Ishikawa (cell line): Measurements from ENCODE around the gene INHBB.
A peak's percentile ranks its signal among the peaks of the same experiment; 100 is the strongest.

Experiments
- CEBPB ChIP-seq: IDR thresholded peaks from 2 replicates; pipeline ENCODE4 v1.6.1; 2012
- CREB1 ChIP-seq: IDR thresholded peaks from 2 replicates; pipeline ENCODE4 v1.6.1; 2012; ENCODE audit warnings: low read depth
- EGR1 ChIP-seq: IDR thresholded peaks from 2 replicates; pipeline ENCODE4 v1.6.1; 2012
- EP300 ChIP-seq: IDR thresholded peaks from 2 replicates; pipeline ENCODE4 v1.6.1; 2012; ENCODE audit warnings: borderline replicate concordance
- RAD21 ChIP-seq: IDR thresholded peaks from 2 replicates; pipeline ENCODE4 v1.6.1; 2012; ENCODE audit warnings: low read depth
- TAF1 ChIP-seq: IDR thresholded peaks from 2 replicates; pipeline ENCODE4 v1.6.1; 2012; ENCODE audit warnings: low read depth, mild to moderate bottlenecking
- TCF12 ChIP-seq: IDR thresholded peaks from 2 replicates; pipeline ENCODE4 v1.6.1; 2012; ENCODE audit warnings: low read depth
- YY1 ChIP-seq: IDR thresholded peaks from 2 replicates; pipeline ENCODE4 v1.6.1; 2012; ENCODE audit warnings: low read depth
- ZBTB7A ChIP-seq: IDR thresholded peaks from 2 replicates; pipeline ENCODE4 v1.6.1; 2012; ENCODE audit warnings: low read depth
- TF ChIP-seq, protein P1 (sequence below): IDR thresholded peaks from 2 replicates; pipeline ENCODE4 v1.6.1; 2012
- TF ChIP-seq, protein P2 (sequence below): IDR thresholded peaks from 2 replicates; pipeline ENCODE4 v1.6.1; 2012
- TF ChIP-seq, protein P3 (sequence below): IDR thresholded peaks from 2 replicates; pipeline ENCODE4 v1.6.1; 2012; ENCODE audit warnings: low read depth, mild to moderate bottlenecking

DNA sequence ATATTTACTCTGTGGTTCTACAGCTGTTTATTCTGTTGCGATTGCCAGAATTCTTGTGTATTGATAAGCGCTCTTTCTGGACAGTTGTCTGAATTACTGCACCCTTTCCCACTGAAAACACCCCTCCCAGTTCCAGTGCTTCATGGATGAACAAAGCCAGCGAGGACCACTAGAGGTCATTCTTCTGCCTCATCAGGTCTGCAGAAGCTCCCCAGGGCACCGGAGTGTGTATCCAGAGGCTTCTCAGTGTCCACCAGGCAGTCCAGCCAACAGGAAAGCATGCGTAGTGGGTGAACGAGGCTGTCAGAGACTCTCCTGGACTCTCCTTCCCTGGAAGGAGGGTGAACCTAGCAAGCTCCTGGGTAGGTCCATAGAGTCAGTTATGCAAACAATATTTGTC, 40.6 kb upstream of the INHBB start:
- TF ChIP-seq, protein P1, sequence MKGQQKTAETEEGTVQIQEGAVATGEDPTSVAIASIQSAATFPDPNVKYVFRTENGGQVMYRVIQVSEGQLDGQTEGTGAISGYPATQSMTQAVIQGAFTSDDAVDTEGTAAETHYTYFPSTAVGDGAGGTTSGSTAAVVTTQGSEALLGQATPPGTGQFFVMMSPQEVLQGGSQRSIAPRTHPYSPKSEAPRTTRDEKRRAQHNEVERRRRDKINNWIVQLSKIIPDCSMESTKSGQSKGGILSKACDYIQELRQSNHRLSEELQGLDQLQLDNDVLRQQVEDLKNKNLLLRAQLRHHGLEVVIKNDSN: no peak
- TF ChIP-seq CREB1 (no peak), CEBPB (no peak), EP300 (no peak), TCF12 (no peak), ZBTB7A (no peak), TAF1 (no peak), RAD21 (peak; percentile 41; the same call in 1 of the 2 replicates), YY1 (no peak), EGR1 (no peak)
- TF ChIP-seq, protein P2, sequence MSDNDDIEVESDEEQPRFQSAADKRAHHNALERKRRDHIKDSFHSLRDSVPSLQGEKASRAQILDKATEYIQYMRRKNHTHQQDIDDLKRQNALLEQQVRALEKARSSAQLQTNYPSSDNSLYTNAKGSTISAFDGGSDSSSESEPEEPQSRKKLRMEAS: no peak
- TF ChIP-seq, protein P3, sequence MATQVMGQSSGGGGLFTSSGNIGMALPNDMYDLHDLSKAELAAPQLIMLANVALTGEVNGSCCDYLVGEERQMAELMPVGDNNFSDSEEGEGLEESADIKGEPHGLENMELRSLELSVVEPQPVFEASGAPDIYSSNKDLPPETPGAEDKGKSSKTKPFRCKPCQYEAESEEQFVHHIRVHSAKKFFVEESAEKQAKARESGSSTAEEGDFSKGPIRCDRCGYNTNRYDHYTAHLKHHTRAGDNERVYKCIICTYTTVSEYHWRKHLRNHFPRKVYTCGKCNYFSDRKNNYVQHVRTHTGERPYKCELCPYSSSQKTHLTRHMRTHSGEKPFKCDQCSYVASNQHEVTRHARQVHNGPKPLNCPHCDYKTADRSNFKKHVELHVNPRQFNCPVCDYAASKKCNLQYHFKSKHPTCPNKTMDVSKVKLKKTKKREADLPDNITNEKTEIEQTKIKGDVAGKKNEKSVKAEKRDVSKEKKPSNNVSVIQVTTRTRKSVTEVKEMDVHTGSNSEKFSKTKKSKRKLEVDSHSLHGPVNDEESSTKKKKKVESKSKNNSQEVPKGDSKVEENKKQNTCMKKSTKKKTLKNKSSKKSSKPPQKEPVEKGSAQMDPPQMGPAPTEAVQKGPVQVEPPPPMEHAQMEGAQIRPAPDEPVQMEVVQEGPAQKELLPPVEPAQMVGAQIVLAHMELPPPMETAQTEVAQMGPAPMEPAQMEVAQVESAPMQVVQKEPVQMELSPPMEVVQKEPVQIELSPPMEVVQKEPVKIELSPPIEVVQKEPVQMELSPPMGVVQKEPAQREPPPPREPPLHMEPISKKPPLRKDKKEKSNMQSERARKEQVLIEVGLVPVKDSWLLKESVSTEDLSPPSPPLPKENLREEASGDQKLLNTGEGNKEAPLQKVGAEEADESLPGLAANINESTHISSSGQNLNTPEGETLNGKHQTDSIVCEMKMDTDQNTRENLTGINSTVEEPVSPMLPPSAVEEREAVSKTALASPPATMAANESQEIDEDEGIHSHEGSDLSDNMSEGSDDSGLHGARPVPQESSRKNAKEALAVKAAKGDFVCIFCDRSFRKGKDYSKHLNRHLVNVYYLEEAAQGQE: no peak
